ENCODE measurements around the gene GNB1L.

The GNB1L gene

DNA sequence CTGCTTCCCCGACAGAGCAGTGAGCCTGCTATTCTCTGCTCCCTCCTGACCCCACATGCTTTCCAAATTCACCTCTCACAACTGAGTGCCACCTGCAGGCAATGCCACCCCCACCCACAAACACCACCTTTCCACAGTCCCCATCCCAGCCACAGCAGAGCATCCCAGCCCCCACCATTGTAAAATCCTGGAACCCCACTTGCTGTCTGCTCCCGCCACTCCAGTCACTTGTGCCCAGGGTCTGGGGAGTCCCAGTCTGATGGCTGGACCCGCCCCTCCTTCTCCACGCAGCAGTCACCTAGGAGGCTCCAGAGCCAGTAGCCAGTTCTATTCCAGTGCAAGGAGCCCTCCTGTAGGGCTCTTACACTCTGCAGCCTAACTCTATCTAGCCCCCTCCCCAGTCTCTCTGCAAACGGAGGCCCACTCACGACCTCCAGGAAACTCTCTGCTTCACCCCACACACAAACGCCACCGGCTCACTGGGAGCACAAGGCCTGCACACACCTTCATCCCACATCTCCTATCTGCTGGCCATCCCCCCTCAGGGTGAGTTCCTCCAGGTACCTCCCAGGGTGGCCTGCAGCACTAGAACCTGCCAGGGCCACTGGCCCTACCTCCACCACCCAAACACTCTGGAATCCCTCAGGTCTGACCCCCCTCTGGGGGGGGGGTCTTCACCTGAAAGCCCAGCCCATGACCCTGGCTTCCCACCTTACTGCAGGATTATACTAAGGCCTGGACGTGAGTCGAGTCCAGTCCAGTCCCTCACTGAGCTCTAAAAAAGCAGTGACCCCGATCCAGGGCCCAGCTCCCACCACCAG, 1.4 kb downstream of the GNB1L start:
- Histone ChIP-seq H3K27me3 (ENCODE audit: insufficient read depth, poor library complexity, severe bottlenecking) (no peaks in the 10 kb centered on the region), H3K27ac (replicated peaks) (peak overlapping the region; percentile 98), H3K4me3 (replicated peaks; ENCODE audit: insufficient read depth, low read length) (peak overlapping the region; percentile 90)
- no peak for DNase-seq (ENCODE audit: low read depth in 1 of 2, low spot score in 1 of 2)
- TF ChIP-seq, protein P1, sequence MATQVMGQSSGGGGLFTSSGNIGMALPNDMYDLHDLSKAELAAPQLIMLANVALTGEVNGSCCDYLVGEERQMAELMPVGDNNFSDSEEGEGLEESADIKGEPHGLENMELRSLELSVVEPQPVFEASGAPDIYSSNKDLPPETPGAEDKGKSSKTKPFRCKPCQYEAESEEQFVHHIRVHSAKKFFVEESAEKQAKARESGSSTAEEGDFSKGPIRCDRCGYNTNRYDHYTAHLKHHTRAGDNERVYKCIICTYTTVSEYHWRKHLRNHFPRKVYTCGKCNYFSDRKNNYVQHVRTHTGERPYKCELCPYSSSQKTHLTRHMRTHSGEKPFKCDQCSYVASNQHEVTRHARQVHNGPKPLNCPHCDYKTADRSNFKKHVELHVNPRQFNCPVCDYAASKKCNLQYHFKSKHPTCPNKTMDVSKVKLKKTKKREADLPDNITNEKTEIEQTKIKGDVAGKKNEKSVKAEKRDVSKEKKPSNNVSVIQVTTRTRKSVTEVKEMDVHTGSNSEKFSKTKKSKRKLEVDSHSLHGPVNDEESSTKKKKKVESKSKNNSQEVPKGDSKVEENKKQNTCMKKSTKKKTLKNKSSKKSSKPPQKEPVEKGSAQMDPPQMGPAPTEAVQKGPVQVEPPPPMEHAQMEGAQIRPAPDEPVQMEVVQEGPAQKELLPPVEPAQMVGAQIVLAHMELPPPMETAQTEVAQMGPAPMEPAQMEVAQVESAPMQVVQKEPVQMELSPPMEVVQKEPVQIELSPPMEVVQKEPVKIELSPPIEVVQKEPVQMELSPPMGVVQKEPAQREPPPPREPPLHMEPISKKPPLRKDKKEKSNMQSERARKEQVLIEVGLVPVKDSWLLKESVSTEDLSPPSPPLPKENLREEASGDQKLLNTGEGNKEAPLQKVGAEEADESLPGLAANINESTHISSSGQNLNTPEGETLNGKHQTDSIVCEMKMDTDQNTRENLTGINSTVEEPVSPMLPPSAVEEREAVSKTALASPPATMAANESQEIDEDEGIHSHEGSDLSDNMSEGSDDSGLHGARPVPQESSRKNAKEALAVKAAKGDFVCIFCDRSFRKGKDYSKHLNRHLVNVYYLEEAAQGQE (IDR thresholded peaks at IDR 0.05; ENCODE audit: insufficient replicate concordance, low read depth): no peak
- no peak for TF ChIP-seq GABPA (IDR thresholded peaks at IDR 0.05; ENCODE audit: low read depth)
- TF ChIP-seq SPI1 (IDR thresholded peaks at IDR 0.05; ENCODE audit: borderline replicate concordance, low read depth): no peak
- TF ChIP-seq, protein P2, sequence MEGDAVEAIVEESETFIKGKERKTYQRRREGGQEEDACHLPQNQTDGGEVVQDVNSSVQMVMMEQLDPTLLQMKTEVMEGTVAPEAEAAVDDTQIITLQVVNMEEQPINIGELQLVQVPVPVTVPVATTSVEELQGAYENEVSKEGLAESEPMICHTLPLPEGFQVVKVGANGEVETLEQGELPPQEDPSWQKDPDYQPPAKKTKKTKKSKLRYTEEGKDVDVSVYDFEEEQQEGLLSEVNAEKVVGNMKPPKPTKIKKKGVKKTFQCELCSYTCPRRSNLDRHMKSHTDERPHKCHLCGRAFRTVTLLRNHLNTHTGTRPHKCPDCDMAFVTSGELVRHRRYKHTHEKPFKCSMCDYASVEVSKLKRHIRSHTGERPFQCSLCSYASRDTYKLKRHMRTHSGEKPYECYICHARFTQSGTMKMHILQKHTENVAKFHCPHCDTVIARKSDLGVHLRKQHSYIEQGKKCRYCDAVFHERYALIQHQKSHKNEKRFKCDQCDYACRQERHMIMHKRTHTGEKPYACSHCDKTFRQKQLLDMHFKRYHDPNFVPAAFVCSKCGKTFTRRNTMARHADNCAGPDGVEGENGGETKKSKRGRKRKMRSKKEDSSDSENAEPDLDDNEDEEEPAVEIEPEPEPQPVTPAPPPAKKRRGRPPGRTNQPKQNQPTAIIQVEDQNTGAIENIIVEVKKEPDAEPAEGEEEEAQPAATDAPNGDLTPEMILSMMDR (IDR thresholded peaks at IDR 0.05; ENCODE audit: insufficient read depth, low read length): no peak
- no peak for TF ChIP-seq POLR2AphosphoS5 (IDR thresholded peaks at IDR 0.05; ENCODE audit: low read depth)

DNA sequence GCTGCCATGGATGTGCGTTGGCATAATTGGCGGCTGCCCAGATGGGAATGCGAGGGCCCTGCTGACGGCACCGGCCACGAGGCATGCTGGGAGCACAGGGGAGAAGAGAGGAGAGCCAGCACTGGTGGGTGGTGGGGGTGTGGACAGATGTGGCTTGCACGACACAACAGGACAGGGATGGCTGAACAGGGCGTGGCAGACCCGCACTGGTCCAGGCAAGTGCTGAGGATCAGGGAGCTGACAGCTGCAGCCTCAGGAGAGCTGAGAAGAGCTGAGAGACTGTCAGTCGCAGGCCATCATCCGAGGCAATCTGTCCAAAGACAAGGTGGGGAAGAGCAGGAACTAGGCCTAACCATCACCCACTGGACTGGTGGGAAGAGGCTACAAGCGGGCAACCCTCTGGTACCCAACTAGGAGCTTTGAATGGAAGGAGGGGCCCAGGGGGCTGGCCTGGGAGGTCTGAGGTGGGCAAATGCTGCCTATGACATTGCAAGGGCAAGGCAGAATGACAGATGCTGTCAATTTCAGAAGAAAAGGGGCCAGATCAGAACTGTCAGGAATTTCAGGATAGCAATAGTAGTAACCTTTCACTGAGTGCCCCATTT, 2.4 kb downstream of the GNB1L start:
- Histone ChIP-seq H3K27ac (replicated peaks) (no peak overlapping the region), H3K4me3 (replicated peaks; ENCODE audit: insufficient read depth, low read length) (no peak overlapping the region), H3K27me3 (ENCODE audit: insufficient read depth, poor library complexity, severe bottlenecking) (no peaks in the 10 kb centered on the region)
- no peak for DNase-seq (ENCODE audit: low read depth in 1 of 2, low spot score in 1 of 2)
- TF ChIP-seq, protein P1 (IDR thresholded peaks at IDR 0.05; ENCODE audit: insufficient replicate concordance, low read depth): no peak
- TF ChIP-seq, protein P2 (IDR thresholded peaks at IDR 0.05; ENCODE audit: insufficient read depth, low read length): no peak
- no peak for TF ChIP-seq SPI1 (IDR thresholded peaks at IDR 0.05; ENCODE audit: borderline replicate concordance, low read depth)

DNA sequence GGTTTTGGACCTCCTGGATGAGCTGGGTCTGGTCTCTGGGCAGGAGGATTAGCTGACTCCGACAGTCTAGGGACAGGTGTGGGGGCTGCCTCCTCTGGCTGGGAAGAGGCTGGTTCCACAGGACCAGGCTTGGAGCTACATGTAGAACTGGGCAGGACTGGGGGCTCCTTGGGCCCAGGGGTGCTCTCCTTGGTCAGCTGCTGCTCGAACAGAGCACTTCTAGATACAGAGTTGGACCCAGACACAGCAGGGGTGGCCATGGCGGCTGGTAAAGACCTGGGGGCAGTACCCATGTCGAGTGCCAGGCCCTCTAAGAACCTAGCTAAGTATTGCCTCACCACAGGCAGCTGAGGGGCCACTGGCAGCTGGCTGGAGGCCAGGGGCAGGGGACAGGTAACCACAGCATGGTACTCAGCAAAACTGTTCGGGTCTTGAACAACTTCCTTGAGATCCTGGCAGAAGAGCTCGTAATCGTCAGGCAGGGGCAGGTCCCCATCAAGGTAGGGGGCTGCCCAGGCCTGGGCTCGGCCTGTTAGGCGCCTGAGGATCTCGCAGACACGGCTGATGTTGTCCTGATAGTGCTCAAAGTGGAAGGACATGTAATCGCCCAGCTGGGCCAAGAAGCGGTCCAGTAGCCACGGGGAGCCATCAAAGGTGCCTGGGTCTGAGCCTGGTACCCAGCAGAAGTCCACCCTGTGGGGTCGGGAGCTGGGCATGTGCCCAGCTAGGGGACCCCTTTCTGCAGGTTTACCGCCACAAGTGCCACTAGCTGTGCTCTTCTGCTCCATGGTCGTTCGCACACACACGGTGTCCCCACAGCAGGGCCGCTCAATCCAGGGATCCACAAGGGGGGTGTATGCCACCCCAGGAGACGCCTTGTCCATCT, 3.1 kb downstream of the GNB1L start:
- TF ChIP-seq, protein P1 (IDR thresholded peaks at IDR 0.05; ENCODE audit: insufficient replicate concordance, low read depth): no peak
- TF ChIP-seq, protein P2 (IDR thresholded peaks at IDR 0.05; ENCODE audit: insufficient read depth, low read length): no peak
- TF ChIP-seq POLR2AphosphoS5 (IDR thresholded peaks at IDR 0.05; ENCODE audit: low read depth) (no peak), SPI1 (IDR thresholded peaks at IDR 0.05; ENCODE audit: borderline replicate concordance, low read depth) (no peak)
- DNase-seq (ENCODE audit: low read depth in 1 of 2, low spot score in 1 of 2): no peak
- Histone ChIP-seq H3K4me3 (replicated peaks; ENCODE audit: insufficient read depth, low read length) (no peak overlapping the region), H3K27ac (replicated peaks) (no peak overlapping the region), H3K27me3 (ENCODE audit: insufficient read depth, poor library complexity, severe bottlenecking) (no peaks in the 10 kb centered on the region)
